ENCODE data around the gene MIB1.

DNA sequence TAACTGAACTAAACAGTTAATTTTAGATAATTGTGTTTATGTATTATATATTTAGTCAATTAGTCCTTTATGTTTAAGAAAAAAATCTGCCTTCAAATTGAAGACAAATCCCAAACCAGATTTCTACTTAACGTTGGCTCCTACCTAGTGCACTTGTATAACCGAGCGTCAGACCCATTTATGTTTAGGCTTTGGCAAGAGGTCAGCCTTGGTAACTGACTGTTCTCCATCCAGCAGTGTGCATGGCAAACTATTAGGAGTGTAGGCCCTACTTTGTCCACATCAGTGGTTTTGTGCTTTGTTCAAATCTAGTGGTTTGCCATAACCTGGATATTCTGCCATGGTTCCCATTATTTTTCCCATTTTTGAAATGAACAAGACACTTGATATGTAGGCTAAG lies 114.8 kb downstream of the MIB1 start:
- TF ChIP-seq ELF1 (IDR thresholded peaks at IDR 0.05) = no peak
- TF ChIP-seq JUND (IDR thresholded peaks at IDR 0.05) = no peak
- TF ChIP-seq, protein P1, sequence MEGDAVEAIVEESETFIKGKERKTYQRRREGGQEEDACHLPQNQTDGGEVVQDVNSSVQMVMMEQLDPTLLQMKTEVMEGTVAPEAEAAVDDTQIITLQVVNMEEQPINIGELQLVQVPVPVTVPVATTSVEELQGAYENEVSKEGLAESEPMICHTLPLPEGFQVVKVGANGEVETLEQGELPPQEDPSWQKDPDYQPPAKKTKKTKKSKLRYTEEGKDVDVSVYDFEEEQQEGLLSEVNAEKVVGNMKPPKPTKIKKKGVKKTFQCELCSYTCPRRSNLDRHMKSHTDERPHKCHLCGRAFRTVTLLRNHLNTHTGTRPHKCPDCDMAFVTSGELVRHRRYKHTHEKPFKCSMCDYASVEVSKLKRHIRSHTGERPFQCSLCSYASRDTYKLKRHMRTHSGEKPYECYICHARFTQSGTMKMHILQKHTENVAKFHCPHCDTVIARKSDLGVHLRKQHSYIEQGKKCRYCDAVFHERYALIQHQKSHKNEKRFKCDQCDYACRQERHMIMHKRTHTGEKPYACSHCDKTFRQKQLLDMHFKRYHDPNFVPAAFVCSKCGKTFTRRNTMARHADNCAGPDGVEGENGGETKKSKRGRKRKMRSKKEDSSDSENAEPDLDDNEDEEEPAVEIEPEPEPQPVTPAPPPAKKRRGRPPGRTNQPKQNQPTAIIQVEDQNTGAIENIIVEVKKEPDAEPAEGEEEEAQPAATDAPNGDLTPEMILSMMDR (IDR thresholded peaks at IDR 0.05) = no peak
- TF ChIP-seq GABPA (IDR thresholded peaks at IDR 0.05; ENCODE audit: low read depth) = no peak
- no peak for TF ChIP-seq EZH2phosphoT487 (IDR thresholded peaks at IDR 0.05; ENCODE audit: borderline replicate concordance, low read depth)
